Ureter (tissue), 1 donor: ENCODE results near the gene VWA5B2. TPM values are rescaled to one million over a fixed set of nuclear protein-coding genes. Genes with fewer than 3 reads are reported as not detected.

Experiments
- DNase-seq: peaks from one replicate; pipeline ENCODE4 v3.0.0-alpha.2; 2020; ENCODE audit warnings: low spot score
- total RNA-seq: library from RNA; stranded (reverse); gene quantifications from one replicate; pipeline ENCODE4 v1.2.4, GENCODE V29; 2023
- donor health status: DM: yes; HTN: yes; CAD: no.

The VWA5B2 gene
- not detected for total RNA-seq

- no peak for DNase-seq
These were observed at the start of gene VWA5B2 for GRCh38 chr3:184229394-184230080. TSS of gene VWA5B2 (plus strand) at chr3:184229585. CDS start at chr3:184230529, 944 bp downstream.

- DNase-seq: no peak
These were observed 49.2 kb upstream of the VWA5B2 start for GRCh38 chr3:184180165-184180564.

- DNase-seq: no peak
These were observed 47.8 kb upstream of the VWA5B2 start for GRCh38 chr3:184181596-184181995.

- no peak for DNase-seq
These were observed 45.7 kb upstream of the VWA5B2 start for GRCh38 chr3:184183679-184184078.

- no peak for DNase-seq
These were observed 44.7 kb upstream of the VWA5B2 start for GRCh38 chr3:184184546-184185230.

GRCh38 chr3:184185461-184186183, 43.8 kb upstream of the VWA5B2 start:
- DNase-seq: peak; percentile 100

- no peak for DNase-seq
These were observed 43.0 kb upstream of the VWA5B2 start, which contains the start of gene ABCF3 for GRCh38 chr3:184186184-184186901. TSS of gene ABCF3 (plus strand) at chr3:184186199. CDS start at chr3:184186208, 9 bp downstream.

- no peak for DNase-seq
These were observed 42.5 kb upstream of the VWA5B2 start for GRCh38 chr3:184186902-184187207.

GRCh38 chr3:184188080-184188479, 41.3 kb upstream of the VWA5B2 start:
- no peak for DNase-seq

GRCh38 chr3:184189421-184189820, 40.0 kb upstream of the VWA5B2 start:
- DNase-seq: no peak

GRCh38 chr3:184192889-184193288, 36.5 kb upstream of the VWA5B2 start:
- no peak for DNase-seq

GRCh38 chr3:184193991-184194539, 35.3 kb upstream of the VWA5B2 start:
- DNase-seq: no peak

GRCh38 chr3:184196536-184196935, 32.8 kb upstream of the VWA5B2 start:
- DNase-seq: no peak

- DNase-seq: no peak
These were observed 30.9 kb upstream of the VWA5B2 start for GRCh38 chr3:184198509-184198908.

- DNase-seq: no peak
These were observed 28.6 kb upstream of the VWA5B2 start for GRCh38 chr3:184200825-184201224.

GRCh38 chr3:184203526-184203925, 25.9 kb upstream of the VWA5B2 start:
- no peak for DNase-seq

- DNase-seq: no peak
These were observed 20.1 kb upstream of the VWA5B2 start for GRCh38 chr3:184209146-184209923.

GRCh38 chr3:184211297-184211696, 18.1 kb upstream of the VWA5B2 start:
- DNase-seq: no peak

GRCh38 chr3:184211718-184212117, 17.7 kb upstream of the VWA5B2 start:
- no peak for DNase-seq

- no peak for DNase-seq
These were observed 10.6 kb upstream of the VWA5B2 start for GRCh38 chr3:184218814-184219213.

GRCh38 chr3:184222521-184222920, 6.9 kb upstream of the VWA5B2 start:
- DNase-seq: no peak
